SK-N-SH treated with all-trans-retinoic acid at 6 μM for 48 hours (cell line): ENCODE measurements around the gene RAET1L.

ENCODE experiments used
- ATAC-seq: fragments of 200-7000 bp; cut with Tn5 transposase; 3 replicates; pipeline ENCODE4 v1.9.1; 2020; ENCODE audit warnings: mild to moderate bottlenecking, moderate library complexity
- ARNTL ChIP-seq: fragments of 450-650 bp; formaldehyde crosslinking; IDR thresholded peaks from 2 replicates; pipeline ENCODE4 v1.5.0; 2020; ENCODE audit warnings: low read depth, mild to moderate bottlenecking, moderate library complexity, borderline replicate concordance
- BACH2 ChIP-seq: fragments of 250-450 bp; sonication (Bioruptor Pico); IDR thresholded peaks from 2 replicates; pipeline ENCODE4 v1.9.0; 2021; ENCODE audit warnings: mild to moderate bottlenecking, borderline replicate concordance
- CREB5 ChIP-seq: fragments of 250-450 bp; sonication (Bioruptor Pico); IDR thresholded peaks from 2 replicates; pipeline ENCODE4 v1.5.1; 2020; ENCODE audit warnings: low read depth, mild to moderate bottlenecking, moderate library complexity
- CSRNP3 ChIP-seq: fragments of 250-450 bp; sonication (Bioruptor Pico); IDR thresholded peaks from 2 replicates; pipeline ENCODE4 v1.5.1; 2021; ENCODE audit warnings: mild to moderate bottlenecking, moderate library complexity
- ESRRG ChIP-seq: fragments of 250-450 bp; sonication (Bioruptor Pico); IDR thresholded peaks from 2 replicates; pipeline ENCODE4 v1.6.1; 2021; ENCODE audit warnings: mild to moderate bottlenecking
- GLIS3 ChIP-seq: fragments of 250-450 bp; sonication (Bioruptor Pico); IDR thresholded peaks from 2 replicates; pipeline ENCODE4 v1.5.0; 2020; ENCODE audit warnings: mild to moderate bottlenecking, moderate library complexity
- ISL1 ChIP-seq: fragments of 250-450 bp; sonication (Bioruptor Pico); IDR thresholded peaks from 2 replicates; pipeline ENCODE4 v2.1.2; 2022; ENCODE audit warnings: mild to moderate bottlenecking, moderate library complexity
- OSR1 ChIP-seq: fragments of 250-450 bp; sonication (Bioruptor Pico); IDR thresholded peaks from 2 replicates; pipeline ENCODE4 v1.8.0; 2022; ENCODE audit warnings: moderate library complexity, mild to moderate bottlenecking, inconsistent platforms
- PATZ1 ChIP-seq: fragments of 250-450 bp; sonication (Bioruptor Pico); IDR thresholded peaks from 2 replicates; pipeline ENCODE4 v1.8.0; 2020; ENCODE audit warnings: mild to moderate bottlenecking, moderate library complexity, borderline replicate concordance
- POU6F1 ChIP-seq: fragments of 250-450 bp; sonication (Bioruptor Pico); IDR thresholded peaks from 2 replicates; pipeline ENCODE4 v1.8.0; 2021; ENCODE audit warnings: low read depth, mild to moderate bottlenecking, moderate library complexity, borderline replicate concordance
- PPARA ChIP-seq: fragments of 250-450 bp; sonication (Bioruptor Pico); IDR thresholded peaks from 2 replicates; pipeline ENCODE4 v1.5.0; 2020; ENCODE audit warnings: mild to moderate bottlenecking, borderline replicate concordance
- RARB ChIP-seq: fragments of 250-450 bp; sonication (Bioruptor Pico); IDR thresholded peaks from 2 replicates; pipeline ENCODE4 v1.8.0; 2021; ENCODE audit warnings: mild to moderate bottlenecking, moderate library complexity
- SNAI2 ChIP-seq: fragments of 250-450 bp; sonication (Bioruptor Pico); IDR thresholded peaks from 2 replicates; pipeline ENCODE4 v1.5.0; 2020; ENCODE audit warnings: mild to moderate bottlenecking, moderate library complexity
- TCF4 ChIP-seq: fragments of 250-450 bp; sonication (Bioruptor Pico); IDR thresholded peaks from 2 replicates; pipeline ENCODE4 v1.8.0; 2021; ENCODE audit warnings: mild to moderate bottlenecking, moderate library complexity, borderline replicate concordance
- TOX ChIP-seq: fragments of 250-450 bp; sonication (Bioruptor Pico); IDR thresholded peaks from 2 replicates; pipeline ENCODE4 v1.8.0; 2021; ENCODE audit warnings: mild to moderate bottlenecking, moderate library complexity, borderline replicate concordance
- TSHZ2 ChIP-seq: fragments of 250-450 bp; sonication (Bioruptor Pico); IDR thresholded peaks from 2 replicates; pipeline ENCODE4 v1.5.0; 2020; ENCODE audit warnings: mild to moderate bottlenecking, moderate library complexity
- ZC3H10 ChIP-seq: fragments of 250-450 bp; sonication (Bioruptor Pico); IDR thresholded peaks from 2 replicates; pipeline ENCODE4 v1.5.1; 2021; ENCODE audit warnings: mild to moderate bottlenecking, moderate library complexity
- ZFP3 ChIP-seq: fragments of 250-450 bp; sonication (Bioruptor Pico); IDR thresholded peaks from 2 replicates; pipeline ENCODE4 v1.5.0; 2020; ENCODE audit warnings: mild to moderate bottlenecking, moderate library complexity
- ZFP30 ChIP-seq: fragments of 450-650 bp; formaldehyde crosslinking; IDR thresholded peaks from 2 replicates; pipeline ENCODE4 v1.5.0; 2022; ENCODE audit warnings: mild to moderate bottlenecking, moderate library complexity
- ZNF70 ChIP-seq: fragments of 450-650 bp; formaldehyde crosslinking; IDR thresholded peaks from 2 replicates; pipeline ENCODE4 v1.5.0; 2020; ENCODE audit warnings: mild to moderate bottlenecking, moderate library complexity
- ZNF8 ChIP-seq: fragments of 450-650 bp; formaldehyde crosslinking; IDR thresholded peaks from 2 replicates; pipeline ENCODE4 v1.5.0; 2020; ENCODE audit warnings: mild to moderate bottlenecking, moderate library complexity

RAET1L gene

GRCh38 chr6:149978610-149979009 is 46.7 kb downstream of the RAET1L start:
- no peak for ATAC-seq
- TF ChIP-seq ISL1 (CRISPR knock-in tag), result no peak
- no peak for TF ChIP-seq TSHZ2 (CRISPR knock-in tag)
- no peak for TF ChIP-seq ESRRG
- no peak for TF ChIP-seq RARB
- TF ChIP-seq ZC3H10 (CRISPR knock-in tag), result no peak
- TF ChIP-seq POU6F1 (CRISPR knock-in tag), result no peak
- TF ChIP-seq ZFP3 (CRISPR knock-in tag), result no peak
- no peak for TF ChIP-seq TCF4
- TF ChIP-seq PPARA (CRISPR knock-in tag), result no peak
- TF ChIP-seq ZNF70 (CRISPR knock-in tag), result no peak
- no peak for TF ChIP-seq ARNTL
- no peak for TF ChIP-seq PATZ1 (CRISPR knock-in tag)

- no peak for TF ChIP-seq CSRNP3 (CRISPR knock-in tag)
- ATAC-seq, result no peak
Observed at GRCh38 chr6:149977221-149977620, 48.1 kb downstream of the RAET1L start.

GRCh38 chr6:149975400-149975799 is 49.9 kb downstream of the RAET1L start:
- no peak for ATAC-seq
- TF ChIP-seq PATZ1 (CRISPR knock-in tag), result no peak
- TF ChIP-seq TCF4, result no peak
- no peak for TF ChIP-seq ESRRG
- no peak for TF ChIP-seq ZFP30 (CRISPR knock-in tag)
- TF ChIP-seq ZFP3 (CRISPR knock-in tag), result no peak
- no peak for TF ChIP-seq OSR1
- no peak for TF ChIP-seq GLIS3
- no peak for TF ChIP-seq PPARA (CRISPR knock-in tag)
- no peak for TF ChIP-seq POU6F1 (CRISPR knock-in tag)
- TF ChIP-seq CSRNP3 (CRISPR knock-in tag), result no peak
- no peak for TF ChIP-seq BACH2
- no peak for TF ChIP-seq ARNTL
- no peak for TF ChIP-seq ZNF8
- TF ChIP-seq TOX (CRISPR knock-in tag), result no peak
- TF ChIP-seq SNAI2, result no peak
- TF ChIP-seq CREB5, result no peak
